CD4-positive, alpha-beta T cell treated with Interleukin-10 for 1 hour (primary cell): ENCODE results near the gene ABCG1.
"Not testable (repeated sequence)": the region's sequence is repeated elsewhere in the genome, so short reads cannot be mapped to it uniquely, and the experiment has no call there.

ENCODE experiments used
- DNase-seq: peaks from one replicate; pipeline ENCODE4 v3.0.0-alpha.2; 2020

Gene ABCG1

GRCh38 chr21:42218836-42219605 is at the start of gene ABCG1:
ABCG1 (plus strand) TSS chr21:42219140; CDS start chr21:42219263, 123 bp downstream.
- DNase-seq = peak; percentile 65

DNA sequence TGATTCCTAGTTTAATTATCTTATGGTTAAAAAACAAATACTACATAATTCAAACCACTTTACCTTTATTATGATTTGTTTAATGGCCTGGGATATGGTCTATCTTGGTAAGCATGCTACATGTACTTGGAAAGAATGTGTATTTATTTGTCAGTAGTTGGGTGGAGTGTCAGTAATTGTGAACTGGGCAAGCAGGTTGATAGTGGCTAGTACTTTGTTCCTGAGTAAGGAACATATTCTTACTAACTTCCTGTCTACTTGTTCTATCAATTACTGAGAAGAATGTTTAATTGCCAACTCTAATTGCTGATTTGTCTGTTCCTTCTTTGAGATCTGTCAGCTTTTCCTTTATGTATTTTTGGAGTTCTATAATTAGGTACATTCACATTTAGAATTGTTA is 49.2 kb upstream of the ABCG1 start:
- no peak for DNase-seq

- no peak for DNase-seq
These were observed 47.6 kb upstream of the ABCG1 start for GRCh38 chr21:42171091-42172053.

GRCh38 chr21:42172596-42173483 is 46.1 kb upstream of the ABCG1 start:
- DNase-seq = no peak

DNA sequence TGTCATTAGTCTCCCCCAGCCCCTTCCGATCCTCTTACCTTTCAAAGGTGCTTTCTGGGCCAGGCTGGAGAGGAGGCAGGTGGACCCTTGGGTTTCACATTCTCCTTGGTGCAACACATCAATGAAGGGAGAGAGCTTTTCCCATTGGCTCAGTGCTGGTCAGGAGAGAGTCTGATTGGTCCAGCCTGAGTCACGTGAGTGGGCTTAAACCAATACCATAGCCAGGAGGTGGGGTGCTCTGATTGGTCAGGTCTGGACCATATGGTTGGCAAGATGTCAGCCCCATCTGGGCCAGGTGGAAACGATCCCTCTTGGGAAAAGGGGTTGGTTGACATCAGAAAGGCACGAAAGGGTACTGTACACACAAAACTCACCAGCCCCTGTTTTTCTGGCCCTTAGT is 44.8 kb upstream of the ABCG1 start:
- DNase-seq = no peak

- DNase-seq = no peak
These were observed 43.7 kb upstream of the ABCG1 start for GRCh38 chr21:42175110-42175710.

- no peak for DNase-seq
These were observed 42.1 kb upstream of the ABCG1 start for GRCh38 chr21:42176859-42177258.

DNA sequence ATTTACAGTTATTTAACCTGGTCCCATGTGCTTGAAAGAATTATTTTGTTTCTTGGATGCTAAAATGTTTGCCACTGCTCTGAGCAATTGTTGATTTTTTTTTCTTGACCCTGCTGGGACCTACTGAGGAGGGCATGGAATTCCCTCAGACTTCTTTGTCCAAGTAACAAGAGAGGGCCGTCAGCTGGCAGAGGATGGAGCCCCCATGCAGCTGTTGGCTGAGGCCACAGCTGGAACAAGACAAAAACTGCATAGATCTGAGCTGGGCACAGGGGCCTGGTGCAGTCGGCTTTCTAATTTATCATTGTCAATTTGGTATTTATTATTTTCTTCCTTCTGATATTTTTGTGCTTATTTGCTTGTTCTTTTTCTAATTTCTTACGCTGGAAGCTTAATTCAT is 39.6 kb upstream of the ABCG1 start:
- no peak for DNase-seq

DNA sequence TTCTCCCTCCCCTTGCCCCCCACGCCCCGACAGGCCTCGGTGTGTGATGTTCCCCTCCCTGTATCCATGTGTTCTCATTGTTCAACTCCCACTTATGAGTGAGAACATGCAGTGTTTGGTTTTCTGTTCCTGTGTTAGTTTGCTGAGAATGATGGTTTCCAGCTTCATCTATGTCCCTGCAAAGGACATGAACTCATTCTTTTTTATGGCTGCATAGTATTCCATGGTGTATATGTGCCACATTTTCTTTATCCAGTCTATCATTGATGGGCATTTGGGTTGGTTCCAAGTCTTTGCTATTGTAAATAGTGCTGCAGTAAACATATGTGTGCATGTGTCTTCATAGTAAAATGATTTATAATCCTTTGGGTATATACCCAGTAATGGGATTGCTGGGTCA is 38.9 kb upstream of the ABCG1 start:
- DNase-seq = not testable (repeated sequence)

DNA sequence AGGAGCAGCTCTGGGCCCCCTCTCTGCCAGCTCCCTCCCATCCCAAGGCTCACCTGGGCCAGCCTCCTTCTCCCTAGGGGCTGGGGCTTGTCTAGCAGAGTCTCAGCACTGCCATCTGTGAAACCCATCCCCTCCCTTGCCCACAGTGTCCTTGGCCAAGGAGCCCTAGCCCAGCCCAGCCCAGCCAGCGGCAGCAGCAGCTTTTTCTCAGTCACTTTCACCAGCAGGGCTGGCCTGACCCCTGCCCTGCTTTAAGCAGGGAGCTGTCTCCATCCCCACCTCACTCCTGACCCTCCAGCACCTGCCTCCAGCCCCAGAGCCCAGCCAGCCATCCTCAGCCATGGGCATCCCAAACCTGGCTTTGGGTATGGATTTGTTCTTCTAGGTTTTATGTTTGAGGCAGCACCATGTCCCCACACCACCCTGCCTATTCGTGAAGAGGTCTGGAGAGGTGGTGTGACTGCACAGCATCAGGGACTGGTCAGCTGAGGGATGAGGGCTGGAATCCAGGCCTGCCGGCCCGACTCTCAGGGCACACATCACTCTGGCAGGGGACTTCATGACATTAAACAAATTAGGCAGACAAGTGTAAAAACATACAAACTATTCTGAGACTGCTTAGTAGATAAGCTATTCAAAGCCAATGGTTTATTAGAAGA is 36.1 kb upstream of the ABCG1 start:
- no peak for DNase-seq

DNA sequence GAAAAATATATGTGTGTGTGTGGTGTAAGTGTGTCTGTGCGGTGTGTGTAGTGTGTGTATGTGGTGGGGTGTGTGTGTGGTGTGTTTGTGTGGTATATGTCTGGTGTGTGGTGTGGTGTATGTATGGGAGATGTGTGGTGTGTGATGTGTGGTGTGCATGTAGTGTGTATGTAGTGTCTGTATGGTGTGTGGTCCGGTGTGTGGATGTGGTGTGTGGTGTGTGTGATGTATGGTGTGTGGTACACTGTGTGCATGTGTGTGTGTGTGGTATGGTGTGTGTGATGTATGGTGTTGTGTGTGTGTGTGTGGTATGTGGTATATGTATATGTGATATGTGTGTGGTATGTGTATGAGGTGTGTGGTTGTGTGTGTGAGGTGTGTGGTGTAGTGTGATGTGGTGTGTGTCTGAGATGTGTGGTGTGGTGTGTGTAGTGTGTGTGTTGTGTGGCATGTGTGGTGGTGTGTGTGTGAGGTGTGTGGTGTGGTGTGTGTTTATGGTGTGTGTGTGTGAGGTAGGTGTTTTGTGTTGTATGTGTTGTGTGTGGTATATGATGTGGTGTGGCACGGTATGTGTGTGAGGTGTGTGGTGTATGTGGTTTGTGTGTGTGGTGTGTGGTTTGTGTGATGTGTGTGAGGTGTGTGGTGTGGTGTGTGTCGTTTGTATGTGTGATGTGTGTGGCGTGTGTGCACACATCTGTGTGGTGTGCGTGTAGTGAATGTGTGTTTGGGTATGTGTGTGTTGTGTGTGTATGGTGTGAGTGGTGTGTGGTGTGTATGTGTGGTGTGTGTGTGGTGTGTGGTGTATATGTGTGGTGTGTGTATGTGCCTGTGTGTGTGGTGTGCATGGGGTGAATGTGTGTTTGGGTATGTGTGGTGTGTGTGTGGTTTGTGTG is 35.3 kb upstream of the ABCG1 start:
- no peak for DNase-seq

DNA sequence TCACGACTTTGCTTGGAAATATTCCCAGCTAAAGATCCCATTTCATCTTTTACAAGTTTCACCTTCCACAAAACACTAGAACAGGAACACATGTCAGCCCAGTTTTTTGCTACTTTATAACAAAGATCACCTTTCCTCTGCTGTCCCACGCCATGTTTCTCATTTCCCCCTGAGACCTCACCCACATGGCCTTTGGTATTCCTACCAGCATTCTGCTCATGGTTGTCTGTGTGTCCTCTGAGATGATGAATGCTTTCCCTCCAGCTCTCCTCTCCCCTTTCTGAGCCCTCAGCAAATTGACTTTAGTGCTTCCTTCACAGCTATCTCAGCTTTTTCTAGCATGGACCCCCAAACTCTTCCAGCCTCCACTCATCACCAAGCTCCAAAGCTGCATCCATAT is 32.3 kb upstream of the ABCG1 start:
- DNase-seq = no peak

DNA sequence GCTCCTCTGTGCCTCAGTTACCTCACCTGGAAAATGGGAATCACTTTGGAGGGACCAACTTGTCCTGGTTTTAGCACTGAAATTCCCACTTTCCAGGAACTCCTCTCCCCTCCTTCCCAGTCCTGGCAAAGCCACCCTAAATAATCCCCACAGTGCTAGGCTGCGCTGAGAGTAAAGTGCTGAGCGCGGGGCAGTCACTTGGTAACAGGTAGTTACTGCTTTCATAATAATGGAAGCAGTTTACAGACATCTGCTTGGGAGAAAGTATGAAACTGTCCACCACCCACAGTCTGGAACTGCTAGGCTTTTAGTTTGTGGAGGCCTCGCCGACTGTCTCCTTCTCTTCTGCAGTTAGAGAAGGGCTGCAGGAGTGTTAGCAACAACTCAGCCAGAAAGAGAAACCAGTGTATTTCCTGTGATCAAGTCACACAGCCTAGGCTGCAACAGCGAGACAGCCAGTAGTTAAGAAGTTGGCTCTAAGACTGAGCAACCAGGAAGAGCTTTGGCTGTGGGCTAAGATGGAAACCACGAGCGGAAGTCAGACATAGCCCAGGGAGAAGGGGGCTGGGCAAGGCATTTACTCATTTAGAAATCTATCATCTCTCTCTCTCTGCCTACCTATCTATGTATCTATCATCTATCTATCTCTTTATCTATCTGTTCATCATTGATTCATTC is 30.8 kb upstream of the ABCG1 start:
- peak; percentile 87 for DNase-seq

- no peak for DNase-seq
These were observed 30.3 kb upstream of the ABCG1 start for GRCh38 chr21:42188663-42189062.

DNA sequence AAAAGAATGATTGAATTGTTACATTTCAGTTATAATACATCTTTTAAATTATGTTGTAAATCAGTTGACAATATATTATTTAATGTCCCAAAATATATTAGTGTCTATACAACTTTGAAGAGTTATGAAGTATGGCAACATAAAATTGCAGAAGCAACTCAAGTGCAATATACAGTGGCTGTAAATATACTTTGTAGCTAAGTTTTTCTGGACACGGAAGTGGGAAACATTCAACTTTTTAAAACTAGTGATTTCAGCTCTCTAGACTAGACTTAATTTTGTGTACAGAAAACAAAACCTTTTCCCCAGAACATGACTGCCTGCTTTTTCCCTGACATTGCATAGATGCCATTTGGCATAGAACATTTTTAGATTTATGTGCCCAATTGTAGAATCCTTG is 29.5 kb upstream of the ABCG1 start:
- DNase-seq = no peak

DNA sequence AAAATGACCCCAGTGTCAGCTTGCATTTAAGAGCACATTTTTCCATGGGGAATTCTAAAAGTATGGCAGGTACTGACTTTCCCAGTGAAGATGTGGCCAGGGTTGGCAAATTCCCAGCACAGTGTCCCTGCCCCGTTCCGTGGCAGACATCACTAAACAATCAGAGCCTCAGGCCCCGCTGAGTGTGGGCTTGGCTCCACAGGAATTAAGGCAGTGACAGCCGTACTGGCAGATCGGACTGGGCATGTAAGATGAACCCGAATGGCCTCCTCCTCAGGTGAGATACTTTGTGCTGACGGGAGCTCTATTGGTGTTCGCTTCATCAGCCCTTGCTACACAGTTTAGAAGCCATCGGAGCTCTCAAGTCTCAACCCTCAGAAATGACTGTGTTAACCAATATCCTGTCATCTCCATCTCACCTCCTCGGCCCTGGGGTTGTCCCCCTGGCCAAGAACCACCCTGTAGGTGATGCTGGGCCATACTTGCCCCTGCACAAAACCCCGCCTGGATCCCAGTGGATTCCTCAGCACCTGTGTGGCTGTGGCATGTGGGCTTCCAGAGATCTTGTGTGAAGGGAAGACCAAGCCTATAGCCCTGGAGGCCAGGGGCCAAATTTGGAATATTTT is 29.0 kb upstream of the ABCG1 start:
- DNase-seq = no peak

GRCh38 chr21:42190486-42190863 is 28.5 kb upstream of the ABCG1 start:
- DNase-seq = no peak

DNA sequence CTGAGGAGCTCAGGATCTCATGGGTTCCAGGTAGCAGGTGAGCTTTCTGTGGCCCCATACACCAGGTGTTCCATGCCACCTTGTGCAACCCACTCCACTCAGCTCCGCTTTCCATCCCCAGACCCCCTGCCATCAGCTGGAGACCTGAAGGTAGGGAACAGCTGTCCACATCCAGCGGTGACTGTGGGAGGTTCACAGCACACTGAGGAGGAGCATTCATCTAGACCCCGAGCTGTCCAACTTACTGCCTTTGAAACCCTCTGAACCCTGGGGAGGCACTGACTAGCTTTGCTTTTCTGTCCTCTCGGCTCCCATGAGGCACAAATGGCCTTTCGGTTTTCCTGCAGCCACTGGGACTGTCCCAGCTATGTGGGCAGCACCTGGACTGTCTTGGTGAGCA is 27.9 kb upstream of the ABCG1 start:
- DNase-seq = no peak

- no peak for DNase-seq
These were observed 27.0 kb upstream of the ABCG1 start for GRCh38 chr21:42191696-42192595.
